ENCODE data around the gene RFX3. TPM values are rescaled to one million over a fixed set of nuclear protein-coding genes. Genes with fewer than 3 reads are reported as not detected.

Gene RFX3
- total and polyA plus RNA-seq, 2 donors (not counting 3 experiments of a cell fraction or from before 2014, with no cell fraction given), result 4.8 to 10.5 TPM

- H3K27me3 ChIP-seq (ENCODE audit: control insufficient read depth in 2 of 2, insufficient read depth in 2 of 2, low read length in 2 of 2), result no peaks in the 10 kb centered on the region
- no peak overlapping the region for H3K9ac ChIP-seq (replicated peaks; ENCODE audit: extremely low read depth, insufficient read depth, low read length)
- H3K4me3 ChIP-seq (replicated peaks in 1 of 3; ENCODE audit: insufficient read depth in 1 of 3, low read depth in 1 of 3, low read length in 3 of 3), result no peak overlapping the region
- FAIRE-seq (peak; percentile 71), DNase-seq (ENCODE audit: low read depth, low spot score) (peak; percentile 23)
- H3K36me3 ChIP-seq (ENCODE audit: control insufficient read depth in 2 of 2, extremely low read depth in 1 of 2, insufficient read depth in 2 of 2, low read length in 2 of 2), result no peaks in the 10 kb centered on the region
- H3K27ac ChIP-seq (ENCODE audit: insufficient read depth, low read depth, low read length), result peak overlapping the region; percentile 57
- H4K20me1 ChIP-seq (replicated peaks; ENCODE audit: control insufficient read depth, extremely low read depth, insufficient read depth, low read length), result no peaks in the 10 kb centered on the region
- intact Hi-C loops (cut with micrococcal nuclease) (loop anchor here (1.0 to 10.0 kb wide), 5 partner anchors 23 to 859 kb away; no protein-coding TSS in a partner anchor), dilution Hi-C loops (cut with MboI; ENCODE audit: extremely low pct_ligation_motif_present, low sequenced_read_pairs) (no loop called here)
- H2AFZ ChIP-seq (ENCODE audit: low read depth, low read length), result no peak overlapping the region
- H3K79me2 ChIP-seq (ENCODE audit: control insufficient read depth, insufficient read depth, low read length), result no peaks in the 10 kb centered on the region
- H3K4me1 ChIP-seq (ENCODE audit: control insufficient read depth, extremely low read depth, insufficient read depth, low read length), result peaks cover 79% of the 10 kb centered on the region
- no peak overlapping the region for H3K4me2 ChIP-seq (ENCODE audit: insufficient read depth, low read length)
- no peaks in the 10 kb centered on the region for H3K9me3 ChIP-seq (replicated peaks; ENCODE audit: control insufficient read depth, insufficient read depth, low read length)
- ChIA-PET POLR2A (no interaction called here), CTCF (interaction anchor here (1.3 to 1.8 kb wide), 2 partner anchors 34 to 234 kb away, joined by 3 to 5 read pairs; no protein-coding TSS in a partner anchor)
- TF ChIP-seq, protein P1, sequence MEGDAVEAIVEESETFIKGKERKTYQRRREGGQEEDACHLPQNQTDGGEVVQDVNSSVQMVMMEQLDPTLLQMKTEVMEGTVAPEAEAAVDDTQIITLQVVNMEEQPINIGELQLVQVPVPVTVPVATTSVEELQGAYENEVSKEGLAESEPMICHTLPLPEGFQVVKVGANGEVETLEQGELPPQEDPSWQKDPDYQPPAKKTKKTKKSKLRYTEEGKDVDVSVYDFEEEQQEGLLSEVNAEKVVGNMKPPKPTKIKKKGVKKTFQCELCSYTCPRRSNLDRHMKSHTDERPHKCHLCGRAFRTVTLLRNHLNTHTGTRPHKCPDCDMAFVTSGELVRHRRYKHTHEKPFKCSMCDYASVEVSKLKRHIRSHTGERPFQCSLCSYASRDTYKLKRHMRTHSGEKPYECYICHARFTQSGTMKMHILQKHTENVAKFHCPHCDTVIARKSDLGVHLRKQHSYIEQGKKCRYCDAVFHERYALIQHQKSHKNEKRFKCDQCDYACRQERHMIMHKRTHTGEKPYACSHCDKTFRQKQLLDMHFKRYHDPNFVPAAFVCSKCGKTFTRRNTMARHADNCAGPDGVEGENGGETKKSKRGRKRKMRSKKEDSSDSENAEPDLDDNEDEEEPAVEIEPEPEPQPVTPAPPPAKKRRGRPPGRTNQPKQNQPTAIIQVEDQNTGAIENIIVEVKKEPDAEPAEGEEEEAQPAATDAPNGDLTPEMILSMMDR (IDR thresholded peaks at IDR 0.05; ENCODE audit: extremely low read depth in 1 of 2, insufficient read depth in 1 of 2, low read depth in 1 of 2, low read length in 2 of 2), result no peak
- TF ChIP-seq JUN (IDR thresholded peaks at IDR 0.05; ENCODE audit: borderline replicate concordance, insufficient read depth, insufficient read length, low read depth) (peak; percentile 79), POLR2AphosphoS5 (IDR thresholded peaks at IDR 0.05; ENCODE audit: insufficient read depth, low read depth, low read length) (peak; percentile 46), POLR2A (IDR thresholded peaks at IDR 0.05; ENCODE audit: low read depth, low read length) (no peak), MAX (IDR thresholded peaks at IDR 0.05; ENCODE audit: insufficient read depth, insufficient read length) (peak; percentile 35)
- BruUV-seq (replicated peaks), result no TSS peak
- H3K9me1 ChIP-seq (replicated peaks; ENCODE audit: control insufficient read depth, extremely low read depth, insufficient read depth, low read length), result no peaks in the 10 kb centered on the region
Measured at GRCh38 chr9:3475300-3476020, 50.3 kb downstream of the RFX3 start.
